GM18505 (cell line): ENCODE data around the gene TTC7B.

Experiments used
- ATAC-seq: cut with Tn5 transposase; IDR thresholded peaks from one replicate; pipeline ENCODE4 v1.9.1; 2021; ENCODE audit not compliant: unreplicated experiment
- POLR2A ChIP-seq: IDR thresholded peaks from 4 replicates; pipeline ENCODE4 v1.6.1; 2011; ENCODE audit warnings: borderline replicate concordance; ENCODE audit not compliant: insufficient read depth, insufficient read length; ENCODE audit errors: extremely low read depth

TTC7B gene

GRCh38 chr14:90700933-90701776, 115.1 kb downstream of the TTC7B start:
- TF ChIP-seq POLR2A: no peak
- ATAC-seq: no peak

GRCh38 chr14:90699016-90699415, 117.2 kb downstream of the TTC7B start:
- TF ChIP-seq POLR2A: no peak
- no peak for ATAC-seq

- ATAC-seq: no peak
- TF ChIP-seq POLR2A: no peak
Observed at GRCh38 chr14:90698379-90698869, 117.8 kb downstream of the TTC7B start.

DNA sequence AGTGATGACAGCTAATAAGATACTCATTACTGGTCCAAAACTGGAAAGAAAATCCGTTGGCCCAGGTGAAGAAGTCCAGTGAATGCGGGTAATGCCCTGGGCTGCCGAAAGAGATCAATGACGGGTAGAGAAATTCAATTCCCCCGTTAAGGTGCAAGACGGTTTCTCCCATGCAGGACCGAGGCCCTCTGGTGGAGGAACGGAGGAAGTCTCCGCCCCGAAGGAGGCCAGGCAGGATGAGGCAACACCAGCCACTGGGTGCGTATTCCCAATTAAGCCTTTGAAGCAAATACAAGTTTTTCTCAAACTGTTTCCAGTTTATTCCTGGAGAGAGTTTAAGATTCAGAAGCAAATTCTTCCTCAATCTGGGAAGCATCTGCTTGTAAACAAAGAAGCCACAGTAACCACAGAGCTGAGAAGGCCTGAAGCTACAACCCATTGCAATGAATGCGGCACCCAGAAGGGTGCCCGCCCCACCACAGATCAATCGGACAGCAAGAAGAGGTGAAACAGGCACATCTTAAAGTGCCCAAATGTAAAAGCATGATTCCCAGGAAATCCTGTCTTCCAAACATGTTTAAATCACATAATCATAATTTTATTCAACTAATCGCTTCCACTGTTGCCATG, 118.5 kb downstream of the TTC7B start:
- TF ChIP-seq POLR2A: no peak
- ATAC-seq: peak; percentile 79

GRCh38 chr14:90697132-90697531, 119.1 kb downstream of the TTC7B start:
- ATAC-seq: no peak
- no peak for TF ChIP-seq POLR2A

DNA sequence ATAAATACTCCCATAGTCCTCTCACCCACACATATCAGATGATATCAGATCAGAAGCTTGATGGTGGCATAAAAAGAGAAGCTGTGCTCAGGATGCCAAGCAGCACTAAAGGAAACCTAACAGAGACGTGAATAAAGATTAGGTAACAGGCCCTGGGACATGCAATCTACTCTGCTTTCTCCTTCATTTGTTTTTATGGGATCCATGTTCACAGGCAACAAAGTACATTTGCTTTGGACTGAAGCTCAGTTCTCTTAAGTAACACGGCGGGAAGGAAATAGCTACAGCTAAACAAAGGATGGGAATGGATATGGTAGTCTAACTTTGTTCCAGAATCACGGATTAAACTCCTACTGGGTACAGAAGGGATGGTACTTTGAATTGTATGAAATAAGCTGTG, 119.5 kb downstream of the TTC7B start:
- TF ChIP-seq POLR2A: no peak
- no peak for ATAC-seq

DNA sequence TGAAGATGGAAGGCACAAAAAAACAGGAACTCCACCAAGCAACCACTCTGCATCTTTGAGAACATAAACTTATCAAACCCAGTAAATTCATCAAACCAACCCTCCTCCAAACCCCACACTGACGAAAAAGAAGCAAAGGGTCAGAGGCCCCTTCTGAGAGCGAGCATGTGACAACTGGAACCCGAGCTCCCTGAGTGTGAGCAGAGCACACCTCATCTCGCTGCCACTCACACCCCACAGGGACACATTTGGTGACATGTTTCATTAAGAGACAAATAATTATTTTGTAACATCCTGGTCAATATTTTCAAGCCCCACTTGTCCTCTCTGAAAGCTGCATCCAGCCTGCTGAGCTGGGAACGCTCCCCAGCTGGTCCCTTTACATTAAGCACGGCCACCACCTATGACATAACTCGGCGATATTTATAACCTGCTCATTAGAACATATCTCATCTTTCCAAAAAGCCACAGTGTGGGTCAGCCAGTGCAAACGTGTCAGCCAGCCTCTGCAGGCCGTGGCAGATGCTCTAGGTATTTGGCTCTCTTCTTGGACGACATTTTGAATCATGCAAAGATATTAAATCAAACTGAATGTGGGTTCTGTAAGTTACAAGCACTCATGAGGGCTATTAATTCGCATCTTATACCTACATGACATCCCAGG, 120.1 kb downstream of the TTC7B start:
- TF ChIP-seq POLR2A: no peak
- no peak for ATAC-seq

DNA sequence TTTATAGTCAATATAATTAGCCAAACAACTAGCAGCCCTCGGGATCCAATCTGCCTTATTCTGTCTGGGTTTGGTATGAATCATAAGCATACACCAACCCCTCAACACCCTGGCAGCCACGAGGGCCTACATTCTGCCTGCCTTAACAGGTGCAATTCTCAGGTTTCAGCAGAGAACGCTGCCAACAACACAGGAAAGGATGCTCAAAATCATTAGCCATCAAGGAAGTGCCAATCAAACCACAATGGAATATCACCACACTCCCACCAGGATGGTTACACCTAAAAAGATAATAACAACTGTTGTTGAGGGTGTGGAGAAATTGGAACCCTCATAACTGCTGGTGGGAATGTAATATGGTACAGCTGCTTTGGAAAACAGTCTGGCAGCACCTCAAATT, 122.8 kb downstream of the TTC7B start:
- no peak for ATAC-seq
- no peak for TF ChIP-seq POLR2A

DNA sequence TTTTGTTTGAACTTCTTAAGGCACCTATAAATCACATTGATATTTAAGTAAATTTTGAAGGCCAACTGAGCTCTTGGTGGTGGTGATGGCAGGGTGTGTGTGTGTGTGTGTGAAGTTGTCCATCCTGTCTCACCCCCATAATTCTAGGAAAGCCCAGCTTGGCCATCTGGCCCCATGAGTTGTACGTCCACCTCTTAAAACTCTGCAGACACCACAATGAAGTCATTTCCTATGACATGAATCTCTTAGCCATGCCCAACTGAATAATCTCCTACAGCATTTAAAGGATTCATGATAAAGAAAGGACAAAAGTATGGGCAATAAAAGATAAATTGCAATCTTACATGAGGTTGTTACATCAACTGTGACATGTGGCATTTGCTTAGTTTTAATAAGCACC, 123.4 kb downstream of the TTC7B start:
- no peak for ATAC-seq
- no peak for TF ChIP-seq POLR2A

DNA sequence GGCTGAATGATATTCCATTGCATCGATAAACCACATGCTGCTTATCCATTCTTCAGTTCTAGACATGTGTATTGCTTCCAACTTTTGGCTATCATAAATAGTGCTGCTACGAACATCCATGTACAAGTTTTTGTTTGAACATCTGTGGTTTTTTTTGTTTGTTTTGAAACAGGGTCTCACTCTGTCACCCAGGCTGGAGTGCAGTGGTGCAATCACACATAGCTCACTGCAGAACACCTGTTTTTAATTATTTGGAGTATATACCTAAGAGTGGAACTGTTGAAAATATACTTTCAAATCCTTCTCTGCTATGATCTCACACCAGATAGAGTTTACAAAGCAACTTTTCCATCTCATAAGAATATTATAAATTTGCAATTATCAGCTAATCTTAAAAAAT, 124.2 kb downstream of the TTC7B start:
- TF ChIP-seq POLR2A: no peak
- ATAC-seq: no peak

- no peak for ATAC-seq
- no peak for TF ChIP-seq POLR2A
Observed at GRCh38 chr14:90691627-90692026, 124.6 kb downstream of the TTC7B start.

DNA sequence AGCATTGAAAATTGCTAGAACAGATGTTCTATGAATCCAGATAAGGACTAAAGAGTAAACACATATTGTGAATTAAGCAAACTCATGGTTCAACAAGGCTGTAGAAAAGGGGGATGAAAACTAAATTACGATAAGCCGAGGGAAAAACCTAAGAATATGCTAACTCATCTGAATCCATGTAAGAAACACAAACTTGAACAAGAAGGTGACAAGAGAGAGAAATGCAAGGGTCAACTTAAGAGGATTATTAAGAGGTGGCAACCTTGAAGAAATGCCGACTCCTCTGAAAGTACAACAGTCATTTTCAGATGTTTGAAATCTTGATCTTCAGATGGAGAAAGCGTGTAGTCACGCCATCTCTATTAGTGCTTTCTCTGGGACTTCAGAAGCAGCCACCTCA, 128.6 kb downstream of the TTC7B start:
- ATAC-seq: no peak
- TF ChIP-seq POLR2A: no peak

GRCh38 chr14:90682615-90683014, 133.6 kb downstream of the TTC7B start:
- TF ChIP-seq POLR2A: no peak
- ATAC-seq: no peak
